ENCODE results near the gene PDIA4. TPM values are rescaled to one million over a fixed set of nuclear protein-coding genes. Genes with fewer than 3 reads are reported as not detected.

PDIA4 gene, protein sequence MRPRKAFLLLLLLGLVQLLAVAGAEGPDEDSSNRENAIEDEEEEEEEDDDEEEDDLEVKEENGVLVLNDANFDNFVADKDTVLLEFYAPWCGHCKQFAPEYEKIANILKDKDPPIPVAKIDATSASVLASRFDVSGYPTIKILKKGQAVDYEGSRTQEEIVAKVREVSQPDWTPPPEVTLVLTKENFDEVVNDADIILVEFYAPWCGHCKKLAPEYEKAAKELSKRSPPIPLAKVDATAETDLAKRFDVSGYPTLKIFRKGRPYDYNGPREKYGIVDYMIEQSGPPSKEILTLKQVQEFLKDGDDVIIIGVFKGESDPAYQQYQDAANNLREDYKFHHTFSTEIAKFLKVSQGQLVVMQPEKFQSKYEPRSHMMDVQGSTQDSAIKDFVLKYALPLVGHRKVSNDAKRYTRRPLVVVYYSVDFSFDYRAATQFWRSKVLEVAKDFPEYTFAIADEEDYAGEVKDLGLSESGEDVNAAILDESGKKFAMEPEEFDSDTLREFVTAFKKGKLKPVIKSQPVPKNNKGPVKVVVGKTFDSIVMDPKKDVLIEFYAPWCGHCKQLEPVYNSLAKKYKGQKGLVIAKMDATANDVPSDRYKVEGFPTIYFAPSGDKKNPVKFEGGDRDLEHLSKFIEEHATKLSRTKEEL
- total RNA-seq (2013), result 56.9 TPM
- 10 to 100 TPM; 36.5 to 51.2 (median 37.0) TPM for polyA plus RNA-seq
- 14.3 and 24.9 TPM in 2 replicates for polyA minus RNA-seq
- 13.8 to 76.9 (median 52.2) reads per million in 11 experiments for total RNA-seq

GRCh38 chr7:149028346-149029109, at the start of gene PDIA4:
Gene PDIA4 (minus strand): TSS chr7:149028505. CDS start chr7:149028408, 97 bp downstream.
- H3K27ac Mint-ChIP-seq, result peak within 1 kb of the TSS; percentile 78 to 96 (median 94)
- H3K9ac ChIP-seq (ENCODE audit: insufficient read depth, low read length, poor library complexity, severe bottlenecking), result peak within 1 kb of the TSS; percentile 95
- TF ChIP-seq CTCF (IDR thresholded peaks at IDR 0.05), result peak; percentile 29
- H3K27me3 ChIP-seq (ENCODE audit: control insufficient read depth in 2 of 2, insufficient read depth in 2 of 2, low read length in 2 of 2), result no peaks in the 10 kb centered on the region
- WGBS (ENCODE audit: insufficient coverage), result under 1% methylated on average over 86 of the region's 87 CpGs
- peaks cover 8% of the 10 kb centered on the region in 2 donors for H3K36me3 Mint-ChIP-seq
- H3K4me1 Mint-ChIP-seq, result peaks cover 27% of the 10 kb centered on the region
- peaks cover 0 to 2% (median 0%) of the 10 kb centered on the region in 7 donors for H3K9me3 Mint-ChIP-seq
- peak within 1 kb of the TSS; percentile 70 to 76 (median 75) for H3K4me3 ChIP-seq (replicated peaks in 1 of 3; ENCODE audit: low read depth in 2 of 3, low read length in 3 of 3)
- H3K27me3 Mint-ChIP-seq (ENCODE audit: low read depth in 3 of 3), result peaks cover 0 to 2% (median 2%) of the 10 kb centered on the region in 3 donors
- intact Hi-C loops (cut with micrococcal nuclease), result loop anchor here (2.0 to 10.0 kb wide), 6 partner anchors 39 to 596 kb away; partner anchors contain the start of genes ZNF786 (in 2 of the 2), EZH2 (in 1 of the 2), ZNF398 (in 1 of the 2) and ZNF425 (in 1 of the 2)
- H4K20me1 ChIP-seq (ENCODE audit: insufficient read depth, low read length), result no peaks in the 10 kb centered on the region
- peak within 1 kb of the TSS; percentile 93 for H3K4me3 Mint-ChIP-seq
- H3K27ac ChIP-seq (ENCODE audit: low read depth in 1 of 2, low read length in 2 of 2), result peak within 1 kb of the TSS; percentile 74 to 89
- peaks cover 45% of the 10 kb centered on the region for H3K79me2 ChIP-seq (ENCODE audit: insufficient read depth, low read length)
- H3K4me2 ChIP-seq (replicated peaks; ENCODE audit: extremely low read depth, low read length, poor library complexity, severe bottlenecking), result peak within 1 kb of the TSS; percentile 80
- peak; percentile 98 to 99 (median 99) for DNase-seq
- peaks cover 0 to 2% of the 10 kb centered on the region in 2 donors for H3K36me3 ChIP-seq (replicated peaks in 1 of 2; ENCODE audit: control insufficient read depth in 1 of 2, insufficient read depth in 2 of 2, low read length in 2 of 2)
- H3K4me1 ChIP-seq (ENCODE audit: control insufficient read depth in 1 of 2, insufficient read depth in 2 of 2, low read length in 2 of 2), result peaks cover 15 to 27% of the 10 kb centered on the region in 2 donors
- H3K9me3 ChIP-seq (replicated peaks in 1 of 2; ENCODE audit: control insufficient read depth in 1 of 2, insufficient read depth in 1 of 2, low read length in 2 of 2), result no peaks in the 10 kb centered on the region
- peak within 1 kb of the TSS; percentile 92 for H2AFZ ChIP-seq (ENCODE audit: insufficient read depth, low read depth, low read length, poor library complexity, severe bottlenecking)

DNA sequence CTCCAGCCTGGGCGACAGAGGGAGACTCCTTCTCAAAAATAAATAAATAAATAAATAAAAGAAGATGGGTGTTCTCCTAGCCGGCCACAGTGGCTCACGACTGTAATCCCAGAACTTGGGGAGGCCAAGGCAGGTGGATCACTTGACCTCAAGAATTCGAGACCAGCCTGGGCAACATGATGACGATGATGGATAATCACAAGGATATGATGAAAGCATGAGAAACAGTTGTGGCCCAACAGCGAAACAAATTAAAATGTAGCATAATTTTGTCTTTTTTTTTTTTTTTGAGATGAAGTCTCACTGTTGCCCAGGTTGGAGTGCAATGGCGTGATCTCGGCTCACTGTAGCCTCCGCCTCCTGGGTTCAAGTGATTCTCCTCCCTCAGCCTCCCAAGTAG, 49.3 kb upstream of the PDIA4 start:
- Mint-ChIP-seq H3K27ac (no peak overlapping the region), H3K4me1 (peaks cover 9% of the 10 kb centered on the region)
- H3K4me2 ChIP-seq (replicated peaks; ENCODE audit: extremely low read depth, low read length, poor library complexity, severe bottlenecking), result no peak overlapping the region

More for the DNA sequence above, 49.3 kb upstream of the PDIA4 start:
- intact Hi-C loops (cut with micrococcal nuclease), result no loop called here
- Histone ChIP-seq H3K4me1 (ENCODE audit: control insufficient read depth in 1 of 2, insufficient read depth in 2 of 2, low read length in 2 of 2) (peaks cover 7 to 11% of the 10 kb centered on the region in 2 donors), H3K36me3 (replicated peaks in 1 of 2; ENCODE audit: control insufficient read depth in 1 of 2, insufficient read depth in 2 of 2, low read length in 2 of 2) (peaks cover 7 to 25% of the 10 kb centered on the region in 2 donors), H3K27ac (ENCODE audit: low read depth in 1 of 2, low read length in 2 of 2) (no peak overlapping the region), H2AFZ (ENCODE audit: insufficient read depth, low read depth, low read length, poor library complexity, severe bottlenecking) (no peak overlapping the region), H3K4me3 (replicated peaks in 1 of 3; ENCODE audit: low read depth in 2 of 3, low read length in 3 of 3) (no peak overlapping the region), H3K27me3 (ENCODE audit: control insufficient read depth in 2 of 2, insufficient read depth in 2 of 2, low read length in 2 of 2) (no peaks in the 10 kb centered on the region), H3K9ac (ENCODE audit: insufficient read depth, low read length, poor library complexity, severe bottlenecking) (no peak overlapping the region), H3K9me3 (replicated peaks in 1 of 2; ENCODE audit: control insufficient read depth in 1 of 2, insufficient read depth in 1 of 2, low read length in 2 of 2) (no peaks in the 10 kb centered on the region), H4K20me1 (ENCODE audit: insufficient read depth, low read length) (no peaks in the 10 kb centered on the region), H3K79me2 (ENCODE audit: insufficient read depth, low read length) (no peaks in the 10 kb centered on the region)
- peaks cover 18 to 37% of the 10 kb centered on the region in 2 donors for H3K36me3 Mint-ChIP-seq
- peaks cover 0 to 8% (median 3%) of the 10 kb centered on the region in 7 donors for H3K9me3 Mint-ChIP-seq
- no peak for DNase-seq
- H3K4me3 Mint-ChIP-seq, result no peak overlapping the region
- no peaks in the 10 kb centered on the region for H3K27me3 Mint-ChIP-seq (ENCODE audit: low read depth in 3 of 3)
- WGBS (ENCODE audit: insufficient coverage), result 82% methylated on average over 4 of the region's 9 CpGs
- no peak for TF ChIP-seq CTCF (IDR thresholded peaks at IDR 0.05)
